Astrocyte of the cerebellum (primary cell): ENCODE data around the gene PYGM.

Source experiments
- DNase-seq: peaks from one replicate; pipeline ENCODE4 v3.0.0-alpha.2; 2011; ENCODE audit warnings: low read depth
- H3K4me3 ChIP-seq: 2 replicates; pipeline ENCODE4 v1.5.1; 2011; ENCODE audit warnings: mild to moderate bottlenecking, low read depth, low read length, moderate library complexity
- in situ Hi-C: cut with HindIII; loops from 2 replicates; pipeline ENCODE4 v1.10.0; 2017; ENCODE audit warnings: low sequenced_read_pairs
- TF ChIP-seq, protein P1 (sequence below): IDR thresholded peaks from 2 replicates; pipeline ENCODE4 v1.5.1; 2012; ENCODE audit warnings: low read length, low read depth, moderate library complexity, mild to moderate bottlenecking; ENCODE audit errors: missing control alignments

Gene PYGM

DNA sequence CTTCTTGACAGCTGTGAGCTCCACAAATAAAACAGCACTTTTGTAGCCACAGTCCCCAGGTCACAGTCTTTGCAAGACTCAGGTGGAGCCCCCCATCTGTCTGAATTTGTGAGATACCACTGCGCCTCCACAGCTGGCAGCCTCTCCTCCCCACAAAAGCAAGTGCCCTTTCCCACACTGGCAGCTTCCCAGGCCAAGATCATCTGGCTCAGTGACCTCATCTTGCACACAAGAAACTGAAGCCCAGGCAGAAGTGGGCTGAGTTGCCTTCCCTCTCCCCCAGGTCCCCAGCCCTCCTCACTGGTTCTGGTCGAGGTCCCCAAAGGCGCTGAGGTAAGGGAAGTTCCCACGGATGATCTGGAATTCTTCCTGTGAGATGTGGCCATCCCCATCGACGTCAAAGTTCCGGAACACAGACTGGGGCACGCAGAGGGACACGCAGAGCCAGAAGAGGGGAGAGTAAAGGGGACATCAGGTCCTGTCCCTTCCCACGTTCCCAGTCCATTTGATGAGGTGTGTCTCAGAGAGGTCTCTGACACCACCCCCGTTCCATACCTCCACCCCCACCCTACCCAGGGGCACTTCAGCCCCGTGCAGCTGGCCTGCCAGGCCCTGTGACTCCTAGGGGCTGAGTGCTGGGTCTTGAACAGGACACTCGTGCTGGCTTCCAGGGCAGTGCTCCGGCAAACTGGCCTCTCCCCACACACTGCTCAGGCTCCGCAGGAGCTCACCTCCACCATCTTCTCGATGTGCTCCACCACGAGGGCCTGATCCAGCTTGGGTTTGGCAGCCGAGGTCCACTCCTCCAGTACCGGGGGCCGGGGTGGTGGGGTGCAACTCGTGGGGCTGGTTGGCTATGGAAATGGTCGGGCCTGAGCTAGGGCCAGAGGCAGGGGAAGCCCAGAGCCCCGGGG is 24.7 kb downstream of the PYGM start:
- no peak overlapping the region for H3K4me3 ChIP-seq
- TF ChIP-seq, protein P1, sequence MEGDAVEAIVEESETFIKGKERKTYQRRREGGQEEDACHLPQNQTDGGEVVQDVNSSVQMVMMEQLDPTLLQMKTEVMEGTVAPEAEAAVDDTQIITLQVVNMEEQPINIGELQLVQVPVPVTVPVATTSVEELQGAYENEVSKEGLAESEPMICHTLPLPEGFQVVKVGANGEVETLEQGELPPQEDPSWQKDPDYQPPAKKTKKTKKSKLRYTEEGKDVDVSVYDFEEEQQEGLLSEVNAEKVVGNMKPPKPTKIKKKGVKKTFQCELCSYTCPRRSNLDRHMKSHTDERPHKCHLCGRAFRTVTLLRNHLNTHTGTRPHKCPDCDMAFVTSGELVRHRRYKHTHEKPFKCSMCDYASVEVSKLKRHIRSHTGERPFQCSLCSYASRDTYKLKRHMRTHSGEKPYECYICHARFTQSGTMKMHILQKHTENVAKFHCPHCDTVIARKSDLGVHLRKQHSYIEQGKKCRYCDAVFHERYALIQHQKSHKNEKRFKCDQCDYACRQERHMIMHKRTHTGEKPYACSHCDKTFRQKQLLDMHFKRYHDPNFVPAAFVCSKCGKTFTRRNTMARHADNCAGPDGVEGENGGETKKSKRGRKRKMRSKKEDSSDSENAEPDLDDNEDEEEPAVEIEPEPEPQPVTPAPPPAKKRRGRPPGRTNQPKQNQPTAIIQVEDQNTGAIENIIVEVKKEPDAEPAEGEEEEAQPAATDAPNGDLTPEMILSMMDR, result no peak
- in situ Hi-C loops, result no loop called here
- no peak for DNase-seq

DNA sequence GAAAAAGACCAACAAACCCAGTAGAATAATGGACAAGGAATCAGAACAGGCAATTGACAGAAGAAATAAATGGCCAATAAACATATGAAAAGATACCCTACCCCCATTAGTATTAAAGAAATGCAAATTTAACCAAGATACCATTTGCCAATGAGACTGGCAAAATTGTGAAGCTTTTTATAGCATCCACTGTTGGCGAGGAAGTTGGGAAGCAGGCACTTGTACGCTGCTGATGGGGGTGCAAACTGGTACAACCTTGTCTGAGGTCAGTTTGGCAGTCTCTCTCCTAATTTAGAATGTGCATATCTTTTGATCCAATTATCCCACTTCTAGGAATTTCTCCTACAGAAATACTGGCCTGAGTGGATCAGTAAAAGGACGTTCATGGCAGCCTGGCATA is 28.2 kb downstream of the PYGM start:
- in situ Hi-C loops, result no loop called here
- TF ChIP-seq, protein P1, result no peak
- H3K4me3 ChIP-seq, result no peak overlapping the region
- no peak for DNase-seq

DNA sequence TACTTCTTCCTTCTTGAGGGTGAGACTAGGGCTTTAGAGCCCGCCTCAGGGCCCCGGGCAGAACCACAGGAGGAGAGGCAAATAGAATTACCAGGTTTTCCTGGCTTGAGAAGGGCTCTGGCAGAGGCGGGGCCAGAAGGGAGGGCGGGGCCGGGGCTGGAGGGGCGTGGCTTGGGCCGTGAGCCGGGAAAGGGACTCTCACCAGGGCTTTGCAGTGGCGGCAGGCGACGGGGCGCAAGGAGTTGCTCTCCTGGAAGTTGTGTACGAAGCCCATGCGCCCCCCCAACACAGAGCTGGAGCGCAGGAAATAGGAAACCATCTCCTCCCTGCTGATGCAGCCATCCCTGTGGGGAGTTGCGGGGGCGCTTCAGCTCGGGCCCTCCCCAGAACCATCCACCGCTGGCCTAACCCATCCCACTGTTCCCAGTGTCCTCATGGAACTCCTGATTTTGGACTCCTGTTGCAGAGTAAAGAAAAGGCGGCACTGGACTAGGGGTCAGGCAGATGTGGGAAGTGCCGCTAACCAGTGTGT is 29.9 kb downstream of the PYGM start:
- in situ Hi-C loops, result no loop called here
- no peak overlapping the region for H3K4me3 ChIP-seq
- no peak for DNase-seq
- TF ChIP-seq, protein P1, result no peak

DNA sequence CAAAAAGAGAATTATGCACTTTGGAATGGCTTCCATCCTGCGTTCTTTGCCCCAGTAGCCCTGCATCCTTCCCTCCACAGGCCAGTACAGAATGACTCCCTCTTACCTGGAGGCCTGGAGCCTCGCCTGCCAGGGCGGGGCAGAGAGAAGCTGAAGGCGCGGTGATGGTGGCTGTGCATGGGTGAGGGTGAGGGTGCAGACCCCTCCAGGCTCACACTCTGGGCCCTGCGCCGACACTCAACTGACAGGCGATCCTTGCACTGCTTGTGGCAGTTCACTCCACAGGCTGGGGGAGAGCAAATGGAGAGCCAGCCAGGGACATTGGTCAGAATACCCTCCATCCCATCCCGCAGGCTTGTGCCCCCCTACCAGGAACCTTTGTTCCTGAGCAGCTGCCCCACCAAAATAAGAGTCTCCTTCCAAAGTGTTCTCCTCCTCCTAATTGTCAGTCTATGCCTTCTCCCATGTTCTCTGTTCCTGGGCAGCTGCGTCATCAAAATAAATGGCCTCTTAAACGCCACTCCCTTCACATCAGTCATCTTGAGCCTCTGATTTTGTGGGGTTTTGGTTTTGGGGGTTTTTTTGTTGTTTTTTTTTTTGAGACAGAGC is 30.9 kb downstream of the PYGM start:
- no peak overlapping the region for H3K4me3 ChIP-seq
- DNase-seq, result no peak
- TF ChIP-seq, protein P1, result no peak
- in situ Hi-C loops, result no loop called here

DNA sequence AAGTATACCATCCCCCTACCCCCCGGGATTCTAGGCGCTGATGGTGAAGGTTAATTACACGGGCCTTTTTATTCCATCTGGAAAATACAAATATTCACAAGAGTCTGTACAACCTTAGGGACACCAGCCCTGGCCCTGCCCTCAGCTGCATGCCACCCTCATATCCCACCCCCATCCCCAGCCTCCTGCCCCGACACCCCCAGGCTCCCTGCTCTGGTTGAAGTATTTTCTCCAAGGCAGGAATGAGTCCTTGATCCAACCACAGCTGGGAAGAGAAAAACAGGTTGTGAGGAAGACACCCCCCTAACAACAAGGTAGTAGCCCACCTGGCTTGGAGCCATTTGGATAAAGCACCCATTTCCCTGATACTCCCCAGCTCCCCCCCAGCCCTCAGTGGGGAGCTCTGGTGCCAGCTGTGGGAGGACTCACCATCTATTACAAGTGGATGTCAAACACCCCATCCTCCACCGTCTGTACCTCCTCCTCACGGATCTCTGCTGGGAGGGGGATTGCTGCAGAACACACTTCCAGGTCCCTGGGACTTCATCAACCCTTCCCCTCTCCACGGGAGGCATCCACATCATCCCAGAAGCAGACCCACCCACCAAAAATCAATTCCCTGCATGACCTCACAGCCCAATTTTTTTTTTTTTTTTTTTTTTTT is 32.8 kb downstream of the PYGM start:
- in situ Hi-C loops, result no loop called here
- no peak overlapping the region for H3K4me3 ChIP-seq
- DNase-seq, result no peak
- TF ChIP-seq, protein P1, result no peak

DNA sequence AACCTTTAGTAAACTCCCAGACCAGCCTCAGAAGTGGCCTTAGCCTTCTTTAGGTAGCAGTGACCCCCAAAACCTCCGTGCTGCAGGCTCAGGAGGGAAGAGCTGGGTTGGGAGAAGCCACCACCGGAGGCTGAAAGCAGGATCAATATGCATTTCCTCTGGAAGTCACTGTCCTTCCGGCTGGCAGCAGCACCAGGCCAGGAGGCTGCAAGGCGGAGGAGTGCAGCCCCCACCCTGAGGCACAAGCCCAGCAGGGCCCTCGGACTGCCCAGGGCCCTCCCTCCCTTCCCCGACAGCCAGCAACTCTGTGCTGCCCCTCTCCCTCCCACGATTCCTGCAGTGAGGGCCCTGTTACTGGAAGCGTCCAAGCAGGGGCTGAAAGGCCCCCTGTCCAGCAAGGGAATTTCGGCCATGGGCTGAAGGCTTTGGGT is 33.5 kb downstream of the PYGM start:
- in situ Hi-C loops, result no loop called here
- DNase-seq, result no peak
- TF ChIP-seq, protein P1, result no peak
- no peak overlapping the region for H3K4me3 ChIP-seq
